HG03045 (cell line): Measurements from ENCODE around the gene SELENOH.

ENCODE experiments used
- ATAC-seq: cut with Tn5 transposase; IDR thresholded peaks from one replicate; pipeline ENCODE4 v1.9.1; 2021; ENCODE audit warnings: mild to moderate bottlenecking, moderate library complexity; ENCODE audit not compliant: unreplicated experiment

Gene SELENOH

GRCh38 chr11:57778318-57779037 lies 37.2 kb downstream of the SELENOH start:
- no peak for ATAC-seq

GRCh38 chr11:57779276-57779675 lies 38.0 kb downstream of the SELENOH start:
- no peak for ATAC-seq

GRCh38 chr11:57781529-57781943 lies 40.2 kb downstream of the SELENOH start:
- no peak for ATAC-seq

- no peak for ATAC-seq
Measured at GRCh38 chr11:57785072-57785471, 43.8 kb downstream of the SELENOH start.

GRCh38 chr11:57786436-57786835 lies 45.1 kb downstream of the SELENOH start:
- ATAC-seq: no peak

GRCh38 chr11:57787006-57787604 lies 45.8 kb downstream of the SELENOH start:
- ATAC-seq: no peak

- ATAC-seq: peak; percentile 36
Measured at GRCh38 chr11:57787920-57788702, 46.8 kb downstream of the SELENOH start.

- ATAC-seq: no peak
Measured at GRCh38 chr11:57788703-57789088, 47.4 kb downstream of the SELENOH start.

- no peak for ATAC-seq
Measured at GRCh38 chr11:57791321-57792059, 50.2 kb downstream of the SELENOH start.

GRCh38 chr11:57792060-57792541 lies 50.8 kb downstream of the SELENOH start:
- peak; percentile 72 for ATAC-seq

GRCh38 chr11:57792870-57793269 lies 51.6 kb downstream of the SELENOH start:
- peak; percentile 24 for ATAC-seq
